BE2C (cell line): ENCODE data around the gene HRH4.

Experiments used
- DNase-seq: peaks from one replicate; pipeline ENCODE4 v3.0.0-alpha.2; 2020
- H3K27me3 ChIP-seq: fragments of 250-450 bp; sonication (Bioruptor Pico); 2 replicates; pipeline ENCODE4 v1.5.1; 2020; ENCODE audit warnings: mild to moderate bottlenecking
- H3K36me3 ChIP-seq: fragments of 250-450 bp; sonication (Bioruptor Pico); 2 replicates; pipeline ENCODE4 v1.5.1; 2020; ENCODE audit warnings: mild to moderate bottlenecking
- H3K4me1 ChIP-seq: fragments of 250-450 bp; sonication (Bioruptor Pico); 2 replicates; pipeline ENCODE4 v1.5.1; 2020
- H3K4me3 ChIP-seq: 2 replicates; pipeline ENCODE4 v1.5.1; 2011; ENCODE audit warnings: low read depth, low read length
- H3K9me3 ChIP-seq: fragments of 250-450 bp; sonication (Bioruptor Pico); 2 replicates; pipeline ENCODE4 v1.5.1; 2020
- TF ChIP-seq, protein P1 (sequence below): IDR thresholded peaks from 2 replicates; pipeline ENCODE4 v1.5.1; 2012; ENCODE audit warnings: mild to moderate bottlenecking, low read depth, low read length

Gene HRH4

DNA sequence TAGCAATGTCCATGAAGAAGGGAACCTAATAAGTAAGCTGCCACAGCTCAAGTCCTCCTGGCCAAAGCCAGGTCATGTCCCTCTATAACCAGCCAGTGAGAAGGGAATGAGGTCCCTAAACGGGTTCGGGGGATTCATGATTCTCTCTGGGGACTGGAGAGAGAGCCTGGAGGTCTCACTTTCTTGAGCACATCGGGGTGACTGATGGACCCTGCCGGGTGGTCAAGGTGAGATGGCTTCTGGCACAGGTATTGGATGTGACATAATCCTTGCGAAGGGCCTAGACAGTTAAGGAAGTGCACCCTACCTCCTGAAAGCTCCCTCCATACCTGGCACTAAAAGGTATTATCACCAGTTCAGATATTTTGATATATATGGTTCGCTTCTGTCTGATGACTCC is 45.7 kb downstream of the HRH4 start:
- Histone ChIP-seq H3K4me3 (no peak overlapping the region), H3K9me3 (no peaks in the 10 kb centered on the region), H3K36me3 (no peaks in the 10 kb centered on the region), H3K4me1 (no peaks in the 10 kb centered on the region), H3K27me3 (no peaks in the 10 kb centered on the region)
- TF ChIP-seq, protein P1, sequence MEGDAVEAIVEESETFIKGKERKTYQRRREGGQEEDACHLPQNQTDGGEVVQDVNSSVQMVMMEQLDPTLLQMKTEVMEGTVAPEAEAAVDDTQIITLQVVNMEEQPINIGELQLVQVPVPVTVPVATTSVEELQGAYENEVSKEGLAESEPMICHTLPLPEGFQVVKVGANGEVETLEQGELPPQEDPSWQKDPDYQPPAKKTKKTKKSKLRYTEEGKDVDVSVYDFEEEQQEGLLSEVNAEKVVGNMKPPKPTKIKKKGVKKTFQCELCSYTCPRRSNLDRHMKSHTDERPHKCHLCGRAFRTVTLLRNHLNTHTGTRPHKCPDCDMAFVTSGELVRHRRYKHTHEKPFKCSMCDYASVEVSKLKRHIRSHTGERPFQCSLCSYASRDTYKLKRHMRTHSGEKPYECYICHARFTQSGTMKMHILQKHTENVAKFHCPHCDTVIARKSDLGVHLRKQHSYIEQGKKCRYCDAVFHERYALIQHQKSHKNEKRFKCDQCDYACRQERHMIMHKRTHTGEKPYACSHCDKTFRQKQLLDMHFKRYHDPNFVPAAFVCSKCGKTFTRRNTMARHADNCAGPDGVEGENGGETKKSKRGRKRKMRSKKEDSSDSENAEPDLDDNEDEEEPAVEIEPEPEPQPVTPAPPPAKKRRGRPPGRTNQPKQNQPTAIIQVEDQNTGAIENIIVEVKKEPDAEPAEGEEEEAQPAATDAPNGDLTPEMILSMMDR = no peak
- DNase-seq = no peak

DNA sequence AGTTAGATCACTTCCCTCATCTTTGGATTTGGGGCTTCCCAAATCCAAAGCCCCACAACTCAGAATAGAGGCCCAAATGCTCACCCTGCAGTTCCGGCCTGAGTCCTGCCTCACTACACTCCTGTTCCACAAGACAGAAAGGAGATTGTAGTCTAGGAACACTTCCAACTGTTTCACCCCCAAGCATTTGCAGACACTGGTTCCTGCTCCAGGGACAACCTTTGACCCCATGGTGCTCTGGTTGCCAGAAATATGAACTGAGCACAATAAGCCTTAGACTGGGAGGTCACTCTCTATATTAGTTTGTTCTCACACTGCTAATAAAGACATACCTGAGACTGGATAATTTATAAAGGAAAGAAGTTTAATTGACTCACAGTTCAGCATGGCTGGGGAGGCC is 49.0 kb downstream of the HRH4 start:
- no peak overlapping the region for H3K4me3 ChIP-seq
- no peaks in the 10 kb centered on the region for H3K27me3 ChIP-seq
- no peaks in the 10 kb centered on the region for H3K36me3 ChIP-seq
- no peaks in the 10 kb centered on the region for H3K9me3 ChIP-seq
- no peaks in the 10 kb centered on the region for H3K4me1 ChIP-seq
- TF ChIP-seq, protein P1 = no peak
- DNase-seq = no peak

DNA sequence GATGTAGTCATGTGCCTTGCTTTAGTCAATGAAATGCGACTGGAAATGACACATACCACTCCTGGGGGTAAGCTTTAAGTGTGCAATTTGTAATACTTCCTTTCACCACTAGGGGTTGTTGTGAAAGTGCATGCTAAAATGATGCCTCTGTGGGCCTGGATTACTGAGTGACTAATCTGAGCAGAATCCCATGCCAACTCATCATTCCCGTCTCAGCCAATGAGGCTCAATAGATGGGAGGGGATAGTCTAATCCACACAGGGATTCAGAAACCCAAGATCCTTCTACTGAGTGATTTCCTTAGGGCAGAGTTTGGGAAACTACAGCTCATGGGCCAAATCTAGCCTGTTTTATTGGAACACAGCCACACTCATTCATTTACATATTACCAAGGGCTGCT is 54.0 kb downstream of the HRH4 start:
- H3K4me1 ChIP-seq = no peaks in the 10 kb centered on the region
- no peak overlapping the region for H3K4me3 ChIP-seq
- TF ChIP-seq, protein P1 = peak; percentile 55
- H3K36me3 ChIP-seq = no peaks in the 10 kb centered on the region
- H3K9me3 ChIP-seq = no peaks in the 10 kb centered on the region
- DNase-seq = peak; percentile 24
- no peaks in the 10 kb centered on the region for H3K27me3 ChIP-seq

DNA sequence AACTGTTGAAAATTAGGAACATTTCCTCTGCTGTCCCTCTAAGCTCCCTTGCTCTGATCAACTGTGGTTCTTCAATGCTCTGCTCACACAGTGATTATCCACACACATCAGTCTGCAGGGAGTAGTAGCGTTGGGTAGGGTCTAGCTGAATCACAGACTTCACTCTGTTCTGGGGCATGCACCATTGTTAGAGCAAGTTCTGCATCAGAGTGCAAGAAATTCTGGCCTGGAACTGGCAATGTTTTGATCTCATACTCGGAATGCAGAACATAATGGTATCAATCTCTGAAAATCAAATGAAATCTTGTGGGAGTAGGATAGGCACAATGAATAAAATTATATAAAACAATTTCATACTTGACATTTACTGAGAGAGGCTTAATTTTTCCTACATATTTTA is 55.3 kb downstream of the HRH4 start:
- DNase-seq = no peak
- no peak overlapping the region for H3K4me3 ChIP-seq
- H3K4me1 ChIP-seq = no peaks in the 10 kb centered on the region
- no peaks in the 10 kb centered on the region for H3K36me3 ChIP-seq
- H3K9me3 ChIP-seq = no peaks in the 10 kb centered on the region
- H3K27me3 ChIP-seq = no peaks in the 10 kb centered on the region
- TF ChIP-seq, protein P1 = no peak

DNA sequence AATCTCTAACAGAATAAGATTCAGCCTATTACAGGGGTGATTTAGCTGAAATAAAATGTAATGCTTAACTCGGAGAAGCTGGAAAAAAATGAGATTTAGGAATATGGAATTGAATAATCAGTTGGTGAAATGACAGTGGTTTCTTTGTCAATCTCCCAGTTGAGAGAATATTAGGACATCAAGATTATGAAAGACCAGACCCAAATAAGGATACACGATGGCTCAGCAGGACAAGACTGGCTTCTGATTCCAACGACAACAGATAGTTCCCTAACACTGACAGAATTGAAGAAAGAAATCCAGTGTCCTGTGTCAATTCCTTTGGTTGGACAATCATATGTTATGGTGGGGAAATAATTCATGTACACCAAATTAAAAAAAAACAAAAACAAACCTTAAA is 55.8 kb downstream of the HRH4 start:
- Histone ChIP-seq H3K27me3 (no peaks in the 10 kb centered on the region), H3K4me1 (no peaks in the 10 kb centered on the region), H3K4me3 (no peak overlapping the region), H3K36me3 (no peaks in the 10 kb centered on the region), H3K9me3 (no peaks in the 10 kb centered on the region)
- DNase-seq = no peak
- TF ChIP-seq, protein P1 = no peak

DNA sequence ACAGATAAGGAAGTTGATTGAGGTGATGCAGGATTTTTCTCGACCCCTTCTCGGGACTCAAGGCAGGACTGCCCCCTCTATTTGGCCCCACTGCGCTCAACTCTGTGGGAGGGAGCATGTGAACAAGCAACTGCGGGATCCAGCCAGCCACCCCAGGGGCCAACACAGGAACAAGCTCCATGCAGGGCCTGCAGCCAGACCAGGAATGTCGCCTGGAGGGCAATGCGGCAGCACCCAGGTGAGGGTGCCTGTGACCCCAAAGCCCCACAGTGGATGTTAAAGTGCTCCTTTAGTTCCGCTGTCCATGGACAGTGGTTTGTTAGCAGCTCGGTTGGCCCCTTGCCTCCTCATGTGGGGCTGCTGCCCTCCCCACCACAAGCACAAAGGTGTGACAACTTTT is 57.1 kb downstream of the HRH4 start:
- no peaks in the 10 kb centered on the region for H3K27me3 ChIP-seq
- TF ChIP-seq, protein P1 = no peak
- no peaks in the 10 kb centered on the region for H3K36me3 ChIP-seq
- DNase-seq = no peak
- H3K4me3 ChIP-seq = no peak overlapping the region
- no peaks in the 10 kb centered on the region for H3K9me3 ChIP-seq
- no peaks in the 10 kb centered on the region for H3K4me1 ChIP-seq
